Urothelium cell line (cell line): ENCODE results near the gene RASSF7.

Experiments used
- DNase-seq: peaks from one replicate; pipeline ENCODE4 v3.0.0; 2011; ENCODE audit warnings: low spot score, mixed read lengths
- FAIRE-seq: peaks from 2 replicates; lab custom pipeline; 2011; peaks lifted over from hg19 to GRCh38; lab: Jason Lieb, UNC

RASSF7 gene

DNA sequence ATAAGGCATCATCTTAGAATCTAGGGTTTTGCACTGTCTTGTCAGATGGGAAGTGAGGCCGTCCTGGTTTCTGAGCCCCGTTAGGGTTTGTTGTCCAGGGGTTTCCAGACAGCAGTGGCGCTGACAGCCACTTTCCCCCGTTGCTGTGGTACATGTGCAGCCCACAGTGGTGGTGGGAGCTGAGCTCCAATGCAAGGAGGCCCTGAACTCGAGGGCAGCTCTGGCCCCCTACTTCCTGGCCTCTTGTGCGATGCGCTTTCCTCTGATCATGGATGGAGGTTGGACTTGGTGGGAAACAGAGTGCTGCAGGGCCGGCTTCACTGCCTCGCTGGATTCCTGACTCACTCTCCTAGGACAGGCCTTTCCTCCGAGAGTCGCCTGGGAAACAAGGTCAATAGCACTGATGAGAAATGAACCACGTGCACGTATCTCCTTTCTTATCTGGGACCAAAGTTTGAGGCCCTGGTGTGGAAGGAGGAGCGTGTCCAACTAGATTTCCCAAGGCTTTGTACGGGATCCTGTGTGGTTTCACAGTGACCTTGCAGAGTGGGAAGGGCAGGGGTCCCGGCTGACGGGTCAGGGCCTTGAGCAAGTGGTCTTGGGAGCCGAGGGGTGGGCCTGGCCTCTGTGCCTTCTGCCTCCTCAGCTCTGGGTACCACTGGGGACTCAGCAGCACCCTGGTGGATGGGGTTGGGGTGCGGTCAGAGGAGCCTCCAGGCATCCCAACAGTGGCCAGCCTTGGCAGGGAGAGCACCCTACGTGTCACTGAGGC, 19.2 kb downstream of the RASSF7 start:
- FAIRE-seq, result no peak
- DNase-seq, result no peak

DNA sequence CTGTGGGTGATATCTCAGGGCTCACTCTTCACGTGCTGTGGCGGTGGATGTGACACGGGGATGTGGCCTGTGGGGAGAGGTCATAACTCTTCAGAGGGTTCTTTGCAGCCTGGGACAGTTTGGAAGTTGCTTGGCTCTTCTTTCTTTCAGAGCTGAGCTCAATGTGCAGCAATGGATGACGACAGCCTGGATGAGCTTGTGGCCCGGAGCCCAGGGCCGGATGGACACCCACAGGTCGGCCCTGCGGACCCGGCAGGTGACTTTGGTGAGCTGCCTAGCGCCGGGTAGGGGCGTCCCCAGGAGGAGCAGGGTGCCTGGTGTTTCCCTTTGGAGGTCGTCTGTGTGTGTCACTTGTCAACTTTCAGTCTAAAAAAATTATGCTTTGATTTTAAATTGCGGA, 20.6 kb downstream of the RASSF7 start:
- no peak for FAIRE-seq
- no peak for DNase-seq

DNA sequence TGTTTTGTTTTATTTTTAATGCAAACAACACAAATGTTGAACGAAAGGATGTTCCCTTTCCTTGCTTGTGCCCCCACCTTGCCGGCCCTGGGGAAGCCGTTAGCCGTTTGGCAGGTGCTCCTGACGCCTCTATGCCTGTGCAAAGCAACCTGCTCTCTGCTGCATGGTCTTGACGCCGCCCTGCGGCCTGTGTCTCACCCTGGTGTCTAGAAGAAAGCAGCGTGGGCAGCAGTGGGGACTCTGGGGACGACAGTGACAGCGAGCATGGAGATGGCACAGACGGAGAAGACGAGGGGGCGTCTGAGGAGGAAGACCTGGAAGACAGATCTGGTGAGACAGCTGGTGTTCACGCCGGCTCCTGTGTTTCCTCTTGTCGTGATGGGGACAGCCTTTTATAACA, 21.0 kb downstream of the RASSF7 start:
- FAIRE-seq, result no peak
- no peak for DNase-seq

DNA sequence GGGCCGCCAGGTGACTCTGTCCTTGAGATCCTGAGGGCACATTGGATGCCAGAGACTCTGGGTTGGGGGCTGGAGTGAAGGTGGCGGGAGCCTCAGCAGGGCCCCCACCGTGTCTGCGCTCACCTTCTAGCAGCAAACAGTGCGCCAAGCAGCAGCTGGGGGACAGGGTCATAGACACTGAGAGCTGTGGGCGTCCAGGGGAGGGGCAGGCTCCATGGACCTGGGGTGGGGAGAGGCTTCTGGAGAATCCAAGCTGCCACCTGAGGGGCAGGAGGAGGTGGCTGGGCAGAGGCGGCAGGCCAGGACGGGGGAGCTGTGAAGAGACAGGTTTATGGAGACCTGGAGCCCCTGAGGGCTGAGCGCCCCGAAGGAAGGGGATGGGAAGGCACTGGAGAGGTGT, 23.5 kb downstream of the RASSF7 start:
- DNase-seq (no peak), FAIRE-seq (no peak)

DNA sequence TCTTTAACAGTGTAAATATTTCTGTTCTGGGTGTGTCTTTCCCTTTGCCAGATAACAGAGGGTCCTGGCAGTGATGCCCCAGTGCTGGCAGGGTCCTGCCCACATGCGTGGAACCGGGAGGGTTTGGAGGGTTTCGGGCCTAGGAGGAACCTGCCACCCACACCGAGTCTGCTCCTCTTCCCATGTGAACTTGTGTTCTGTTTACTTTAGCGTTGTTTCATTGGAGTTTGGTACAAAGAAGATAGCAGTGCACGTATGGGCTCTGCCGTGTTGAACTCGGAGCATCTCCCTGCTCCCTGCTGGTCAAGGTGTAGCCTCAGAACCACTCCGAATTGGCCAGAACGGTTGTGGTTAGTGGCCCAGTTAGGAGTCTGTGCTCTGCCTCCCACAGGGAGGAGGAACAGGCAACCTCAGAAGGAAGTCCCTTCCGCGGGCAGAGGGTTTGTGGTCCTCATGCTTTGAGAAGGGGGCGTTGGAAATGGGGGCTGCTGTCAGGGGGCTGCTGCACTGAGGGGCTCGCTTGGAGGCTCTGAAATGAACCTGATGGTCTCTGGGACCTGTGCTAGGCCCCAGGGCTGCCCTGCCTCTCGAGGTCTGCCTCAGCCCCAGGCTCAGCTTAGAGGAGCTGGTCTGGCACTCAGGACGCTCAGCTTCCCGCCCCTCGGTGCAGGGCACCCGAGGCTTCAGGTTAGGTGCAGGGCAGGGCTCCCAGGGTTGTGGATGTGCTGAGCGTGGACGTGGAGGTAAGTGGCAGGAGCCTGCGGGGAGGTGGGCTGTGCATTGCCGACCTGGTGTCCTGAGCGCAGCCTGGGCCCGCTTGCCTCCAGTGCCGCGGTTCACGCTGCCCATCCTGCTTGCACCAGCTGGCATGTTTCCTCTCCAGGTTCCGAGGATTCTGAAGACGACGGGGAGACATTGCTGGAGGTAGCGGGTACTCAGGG, 25.9 kb downstream of the RASSF7 start:
- DNase-seq, result no peak
- no peak for FAIRE-seq

DNA sequence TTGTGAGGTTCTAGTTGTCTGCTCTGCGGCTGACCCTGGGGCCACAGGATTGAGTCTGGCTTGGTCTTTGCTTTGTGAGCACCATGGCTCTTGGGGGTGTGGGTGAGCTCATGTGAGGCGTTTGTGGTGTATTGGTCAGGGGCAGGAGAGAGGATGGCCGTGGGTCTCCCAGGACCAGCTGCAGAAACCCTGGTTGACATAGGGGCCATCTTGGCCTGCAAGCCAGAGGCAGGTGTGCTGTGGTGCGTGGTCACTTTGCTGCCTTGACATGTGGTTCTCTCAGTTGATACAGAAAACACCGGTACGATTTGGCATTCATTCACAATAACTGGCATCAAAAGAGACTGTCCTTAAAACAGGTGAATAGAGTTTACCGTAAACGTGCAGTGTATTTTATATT, 26.8 kb downstream of the RASSF7 start:
- DNase-seq (no peak), FAIRE-seq (no peak)

DNA sequence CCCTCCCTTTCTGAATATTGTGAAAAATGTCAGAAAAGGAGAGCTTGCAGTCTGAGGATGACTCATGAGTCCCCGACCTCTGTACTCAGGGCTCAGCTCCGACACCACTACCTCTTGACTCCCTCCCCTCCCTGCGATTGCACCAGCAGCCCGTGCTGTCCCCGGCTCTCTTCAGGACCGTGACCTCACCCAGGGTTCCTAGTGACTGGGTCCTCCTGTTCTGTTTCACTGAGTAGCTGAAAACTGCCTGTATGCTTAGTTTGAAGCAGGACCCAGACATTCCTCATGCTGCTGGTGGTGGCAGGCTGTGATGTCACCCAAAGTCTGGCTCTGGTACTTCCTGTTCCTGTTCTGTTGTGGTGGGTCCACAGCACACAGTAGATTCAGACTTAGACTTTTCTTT, 27.2 kb downstream of the RASSF7 start:
- DNase-seq (no peak), FAIRE-seq (no peak)

DNA sequence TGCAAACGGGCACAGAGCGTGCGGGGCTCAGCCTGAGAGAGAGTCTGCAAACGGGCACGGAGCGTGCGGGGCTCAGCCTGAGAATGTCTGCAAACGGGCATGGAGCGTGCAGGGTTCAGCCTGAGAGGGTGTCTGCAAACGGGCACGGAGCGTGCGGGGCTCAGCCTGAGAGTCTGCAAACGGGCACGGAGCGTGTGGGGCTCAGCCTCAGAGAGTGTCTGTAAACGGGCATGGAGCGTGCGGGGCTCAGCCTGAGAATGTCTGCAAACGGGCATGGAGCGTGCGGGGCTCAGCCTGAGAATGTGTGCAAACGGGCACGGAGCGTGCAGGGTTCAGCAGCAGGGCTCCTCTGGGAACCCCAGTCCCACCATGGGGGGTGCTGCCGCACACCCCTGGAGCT, 29.0 kb downstream of the RASSF7 start:
- FAIRE-seq, result no peak
- DNase-seq, result no peak

DNA sequence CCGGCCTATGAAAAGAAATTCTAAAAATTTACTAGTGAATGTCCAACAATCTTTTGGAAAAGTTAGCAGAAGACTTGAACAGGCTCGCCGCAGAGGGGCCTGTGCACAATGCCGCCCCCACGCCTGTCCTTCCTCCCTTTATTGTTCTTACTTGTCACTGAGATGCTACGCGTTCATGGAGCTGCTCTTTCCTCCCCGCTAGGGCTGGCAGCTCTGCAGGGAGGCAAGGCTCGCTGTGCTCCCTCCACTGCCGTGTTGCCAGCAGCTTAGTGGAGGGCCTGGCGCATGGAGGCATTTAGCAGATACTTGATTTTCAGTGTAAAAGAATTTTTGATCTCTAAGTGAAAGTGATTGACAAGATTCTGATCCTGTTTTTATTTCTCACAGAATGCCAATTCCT, 30.2 kb downstream of the RASSF7 start:
- FAIRE-seq (no peak), DNase-seq (no peak)

DNA sequence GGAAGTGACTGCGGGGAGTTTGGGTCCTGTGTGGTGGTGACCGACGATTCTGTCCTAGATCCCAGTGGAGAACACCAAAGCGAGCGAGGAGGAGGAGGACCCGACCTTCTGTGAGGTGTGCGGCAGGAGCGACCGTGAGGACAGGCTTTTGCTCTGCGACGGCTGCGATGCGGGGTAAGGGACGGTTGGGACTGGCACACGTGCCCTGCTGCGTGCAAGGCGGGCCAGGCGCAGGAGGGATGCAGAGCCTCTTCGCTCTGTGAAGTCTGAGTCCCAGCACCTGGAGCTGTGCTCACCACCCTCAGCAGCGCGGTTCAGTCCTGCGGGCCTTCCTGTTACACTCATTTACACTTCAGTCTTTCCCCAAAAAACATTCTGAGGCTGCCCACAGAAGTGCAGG, 31.7 kb downstream of the RASSF7 start:
- FAIRE-seq (no peak), DNase-seq (no peak)

DNA sequence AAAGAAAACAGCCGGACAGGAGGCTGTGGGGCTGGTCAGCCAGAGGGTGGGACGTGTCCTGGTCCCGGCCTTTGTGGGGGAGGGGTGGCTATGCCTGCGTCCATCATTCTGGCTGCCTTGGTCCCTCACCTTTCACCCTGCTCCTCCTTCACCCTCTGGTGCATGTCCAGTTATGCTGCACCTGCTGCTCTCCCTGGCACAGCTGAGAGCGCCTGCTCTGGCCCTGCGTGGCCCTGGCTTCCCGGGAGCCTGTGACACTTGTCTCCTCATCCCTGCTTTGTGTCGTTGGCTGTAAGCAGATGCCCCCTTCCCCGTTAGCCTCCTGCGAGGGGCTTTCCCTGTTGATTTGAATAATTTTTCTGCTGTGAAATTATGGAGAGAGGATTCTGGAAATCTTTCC, 32.1 kb downstream of the RASSF7 start:
- DNase-seq, result no peak
- FAIRE-seq, result no peak

DNA sequence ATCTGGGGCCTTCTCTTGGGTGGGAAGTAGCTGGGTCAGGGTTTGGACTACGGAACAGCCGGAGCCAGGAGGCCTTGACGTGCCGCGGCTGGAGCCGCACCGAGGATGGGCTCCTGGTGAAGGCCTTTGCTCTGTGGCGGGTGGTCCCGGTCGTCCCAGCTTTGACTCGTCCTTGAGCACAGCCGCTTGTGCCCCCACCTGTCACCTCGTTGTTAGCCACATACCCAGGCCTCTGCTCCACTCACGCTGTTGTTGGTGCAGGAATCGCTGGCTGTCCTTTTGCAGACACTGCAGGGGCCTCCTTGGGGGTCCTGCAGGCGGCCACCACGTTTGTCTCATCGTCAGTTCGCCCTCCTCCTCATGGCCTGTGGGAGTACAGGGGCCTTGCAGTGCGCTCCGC, 32.6 kb downstream of the RASSF7 start:
- FAIRE-seq (no peak), DNase-seq (no peak)

DNA sequence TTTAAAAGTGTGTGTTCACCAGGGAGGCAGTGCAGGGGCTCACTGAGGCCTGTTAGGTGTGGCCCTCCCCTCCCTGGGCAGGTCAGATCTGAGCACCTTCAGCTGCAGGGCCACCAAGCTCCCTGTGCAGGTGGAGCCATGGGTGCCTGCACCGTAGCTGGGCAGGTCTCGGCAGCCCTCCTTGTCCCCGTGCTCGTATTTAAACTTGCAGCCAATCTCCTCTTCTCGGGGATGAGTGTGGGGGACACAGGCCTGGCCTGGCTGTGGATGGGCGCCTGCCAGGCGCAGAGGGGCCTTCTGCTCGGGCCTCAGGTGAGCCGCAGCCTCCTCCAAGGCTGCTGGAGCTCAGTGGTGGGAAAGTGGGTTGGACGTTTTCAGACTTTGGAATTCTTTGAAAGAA, 34.6 kb downstream of the RASSF7 start:
- FAIRE-seq, result no peak

DNA sequence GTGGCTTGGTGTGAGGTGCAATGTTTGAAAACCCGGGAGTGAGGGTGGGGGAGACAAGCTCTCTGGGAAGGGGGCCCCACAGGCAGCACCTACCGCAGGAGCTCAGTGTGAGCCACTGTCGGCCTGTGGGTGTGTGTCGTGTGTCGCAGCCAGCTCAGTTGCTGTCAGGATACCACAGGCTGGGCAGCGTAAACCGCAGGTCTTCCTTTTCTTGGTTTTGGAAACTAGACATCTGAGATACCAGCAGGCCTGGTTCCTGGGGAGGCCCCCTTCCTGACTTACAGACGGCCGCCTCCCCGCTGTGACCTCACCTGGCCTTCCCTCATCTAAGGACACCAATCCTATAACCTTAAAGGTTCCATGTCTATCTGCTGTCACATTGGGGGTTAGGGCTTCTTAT, 35.6 kb downstream of the RASSF7 start:
- no peak for DNase-seq
- no peak for FAIRE-seq

More for the DNA sequence above, 34.6 kb downstream of the RASSF7 start:
- no peak for DNase-seq

DNA sequence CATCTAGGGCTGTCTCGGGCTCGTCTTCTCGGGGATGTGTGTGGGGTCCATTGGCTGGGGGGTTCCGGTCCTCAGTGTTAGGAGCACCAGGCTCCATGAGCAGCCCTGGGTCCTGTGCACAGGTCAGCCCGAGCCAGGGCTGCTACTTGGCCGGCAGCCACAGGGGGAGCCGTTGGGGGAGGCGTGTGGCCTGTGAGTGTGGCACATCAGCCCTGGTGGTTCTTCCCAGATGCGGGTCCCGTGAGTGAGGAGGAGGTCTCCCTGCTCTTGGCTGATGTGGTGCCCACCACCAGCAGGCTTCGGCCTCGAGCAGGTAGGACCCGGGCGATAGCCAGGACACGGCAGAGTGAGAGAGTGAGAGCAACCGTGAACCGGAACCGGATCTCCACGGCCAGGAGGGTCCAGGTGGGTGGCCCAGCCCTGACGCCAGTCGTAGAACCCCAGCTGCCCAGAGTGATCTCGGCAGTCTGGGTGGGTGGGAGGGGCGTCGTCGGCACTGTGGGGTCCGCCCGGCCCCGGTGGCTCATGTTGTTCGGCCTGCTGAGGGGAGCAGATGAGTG, 36.5 kb downstream of the RASSF7 start:
- no peak for DNase-seq
- FAIRE-seq, result no peak

DNA sequence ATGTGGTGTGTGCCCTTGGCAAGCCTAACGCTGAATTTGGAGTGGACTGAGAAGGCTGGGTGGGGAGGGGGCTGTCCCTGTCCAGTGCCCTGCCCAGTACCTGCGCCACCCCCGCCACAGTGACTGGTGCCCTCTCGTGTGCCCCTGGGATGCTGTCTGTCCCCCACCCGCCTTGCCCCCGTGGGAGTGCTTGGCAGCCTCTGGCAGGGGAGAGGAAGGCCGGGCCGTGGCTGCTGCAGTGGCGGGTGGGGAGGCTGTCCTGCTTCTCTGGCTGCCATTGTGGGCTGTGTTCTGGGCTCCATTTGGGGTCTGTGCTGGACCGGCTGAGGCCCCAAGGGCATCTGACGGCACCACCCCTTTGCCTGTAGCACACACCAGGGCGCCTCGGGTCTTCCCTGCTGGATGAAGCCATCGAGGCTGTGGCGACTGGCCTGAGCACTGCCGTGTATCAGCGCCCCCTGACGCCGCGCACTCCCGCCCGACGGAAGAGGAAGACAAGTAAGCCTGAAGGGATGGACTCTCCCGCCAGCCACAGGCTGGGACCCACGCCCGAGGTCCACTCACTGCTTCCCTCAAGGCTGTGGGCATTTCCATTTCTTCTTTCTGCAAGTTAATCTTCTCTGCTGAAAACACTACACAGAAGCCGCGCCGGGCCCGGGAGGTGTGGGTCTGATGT, 37.4 kb downstream of the RASSF7 start:
- FAIRE-seq (no peak), DNase-seq (no peak)

DNA sequence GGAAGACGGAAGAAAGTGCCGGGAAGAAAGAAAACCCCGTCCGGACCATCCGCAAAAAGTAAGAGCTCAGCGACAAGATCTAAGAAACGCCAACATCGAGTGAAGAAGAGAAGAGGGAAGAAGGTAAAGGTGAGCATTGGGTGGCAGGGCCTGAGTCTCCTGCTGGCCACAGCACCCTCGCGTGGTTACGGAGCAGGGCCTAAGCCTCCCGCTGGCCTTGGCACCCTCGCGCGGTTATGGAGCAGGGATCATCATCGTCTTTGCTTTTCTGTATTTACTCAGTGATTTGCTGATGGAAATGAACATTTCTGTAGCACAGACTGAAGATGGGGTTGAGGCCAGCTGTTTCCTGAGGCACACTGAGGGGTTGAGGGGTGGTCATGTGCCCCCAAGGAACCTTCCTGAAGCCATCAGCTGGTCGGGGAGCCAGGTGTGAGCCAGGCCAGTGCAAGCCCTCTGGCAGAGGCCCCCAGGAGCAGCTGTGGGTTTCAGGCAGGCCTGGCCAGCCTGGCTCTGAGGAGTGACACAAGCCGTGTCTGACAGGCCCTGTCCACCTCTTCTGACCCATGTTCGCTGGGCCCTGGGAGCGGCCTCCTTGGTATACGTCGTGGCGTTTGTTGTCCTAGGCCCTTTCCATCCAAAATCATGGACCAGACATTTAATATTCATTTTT, 40.9 kb downstream of the RASSF7 start:
- no peak for DNase-seq
- FAIRE-seq, result no peak

DNA sequence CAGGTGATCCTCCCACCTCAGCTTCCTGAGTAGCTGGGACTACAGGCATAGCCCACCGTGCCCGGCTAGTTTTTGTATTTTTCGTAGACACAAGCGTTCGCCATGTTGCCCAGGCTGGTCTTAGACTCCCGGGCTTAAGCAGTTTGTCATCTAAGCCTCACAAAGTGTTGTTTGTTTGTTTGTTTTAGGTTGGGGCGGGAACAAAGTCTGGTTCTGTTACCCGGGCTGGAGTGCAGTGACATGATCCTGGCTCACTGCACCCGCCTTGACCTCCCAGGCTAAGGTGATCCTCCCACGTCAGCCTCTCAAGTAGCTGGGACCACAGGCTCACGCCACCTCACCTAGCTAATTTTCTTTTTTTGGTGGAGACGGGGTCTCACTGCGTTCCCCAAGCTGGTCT, 42.4 kb downstream of the RASSF7 start:
- FAIRE-seq (no peak), DNase-seq (no peak)

DNA sequence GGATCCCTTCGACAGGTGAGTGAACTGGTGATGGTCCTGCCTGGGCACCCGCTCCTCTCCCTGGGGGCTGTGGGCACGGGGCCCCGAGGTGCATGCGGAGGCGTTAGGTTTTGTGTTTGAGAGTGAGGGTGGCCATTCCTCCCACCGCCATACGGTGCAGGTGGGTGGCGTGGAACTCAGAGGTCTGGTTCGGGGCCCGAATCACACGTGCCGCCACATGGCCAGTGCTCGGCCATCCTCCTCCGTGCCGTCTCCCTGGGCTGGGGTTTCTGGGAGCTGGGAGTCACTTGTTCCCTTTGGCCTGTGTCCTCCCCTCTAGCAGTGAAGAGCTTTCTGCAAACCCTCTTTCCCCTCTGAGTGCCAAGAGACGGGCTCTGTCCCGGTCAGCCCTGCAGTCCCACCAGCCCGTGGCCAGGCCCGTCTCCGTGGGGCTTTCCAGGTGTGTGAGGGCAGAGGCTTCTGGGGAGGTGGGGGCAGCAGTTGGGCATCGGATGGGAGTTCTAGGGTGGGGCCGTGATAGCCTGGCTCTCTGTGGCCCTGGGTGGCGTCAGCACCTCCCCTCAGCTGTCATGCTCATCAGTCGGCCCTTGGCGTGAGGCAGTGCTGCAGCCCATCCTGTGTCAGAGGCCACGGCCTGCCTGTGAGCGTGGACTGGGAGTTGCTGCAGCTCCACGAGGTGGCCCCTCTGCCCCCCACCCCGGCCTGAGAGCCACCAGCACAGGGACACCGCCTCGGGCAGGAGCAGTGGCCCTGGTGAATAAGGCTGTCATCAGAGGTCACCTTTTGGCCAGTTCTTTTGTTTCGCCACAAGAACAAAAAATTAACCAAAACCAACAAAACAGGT, 44.7 kb downstream of the RASSF7 start:
- FAIRE-seq (no peak), DNase-seq (no peak)

DNA sequence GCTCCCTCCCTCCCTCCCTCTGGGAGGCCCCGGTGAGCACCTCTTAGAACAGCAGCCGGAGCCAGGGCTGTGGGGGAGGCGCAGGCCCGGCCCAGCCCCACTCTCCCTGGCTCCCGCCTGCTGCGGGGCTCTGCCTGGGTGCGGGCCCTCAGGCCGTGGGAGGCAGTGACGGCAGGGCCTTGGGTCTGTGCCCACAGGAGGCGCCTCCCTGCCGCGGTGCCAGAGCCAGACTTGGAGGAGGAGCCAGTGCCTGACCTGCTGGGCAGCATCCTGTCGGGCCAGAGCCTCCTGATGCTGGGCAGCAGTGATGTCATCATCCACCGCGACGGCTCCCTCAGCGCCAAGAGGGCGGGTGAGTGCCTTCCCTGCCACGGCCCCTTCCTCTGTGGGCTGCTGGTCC, 45.5 kb downstream of the RASSF7 start:
- DNase-seq (no peak), FAIRE-seq (no peak)
